Lung (tissue), 12 donors: ENCODE results near the gene ARHGAP45. TPM values are rescaled to one million over a fixed set of nuclear protein-coding genes. Genes with fewer than 3 reads are reported as not detected.

Source experiments
- ATAC-seq: fragments of 200-7000 bp; cut with Tn5 transposase; one replicate; pipeline ENCODE4 v1.9.1; 2020; ENCODE audit warnings: moderate number of reproducible peaks; ENCODE audit not compliant: insufficient read depth, low FRiP score
- DNase-seq, 3 donors: peaks; one replicate each; pipeline ENCODE4 v3.0.0-alpha.2; 2013 to 2017
- H3K27ac ChIP-seq, 2 donors: one replicate each; pipeline ENCODE4 v1.5.1; 2013; ENCODE audit warnings: mild to moderate bottlenecking in 2 of 2, moderate library complexity in 2 of 2, control low read depth in 1 of 2, inconsistent platforms in 1 of 2, low read depth in 1 of 2, low read length in 1 of 2
- H3K27me3 ChIP-seq, 3 donors: one replicate each; pipeline ENCODE4 v1.5.1; 2013; ENCODE audit warnings: low read length in 2 of 3; ENCODE audit not compliant: control insufficient read depth in 3 of 3, insufficient read depth in 3 of 3
- H3K36me3 ChIP-seq, 4 donors: one replicate each; pipeline ENCODE4 v1.5.1; 2013; ENCODE audit warnings: low read length in 4 of 4, mild to moderate bottlenecking in 1 of 4, moderate library complexity in 1 of 4; ENCODE audit not compliant: control insufficient read depth in 4 of 4, insufficient read depth in 4 of 4
- H3K4me1 ChIP-seq, 5 donors: one replicate each; pipeline ENCODE4 v1.5.1; 2013; ENCODE audit warnings: low read length in 5 of 5, mild to moderate bottlenecking in 2 of 5, moderate library complexity in 1 of 5; ENCODE audit not compliant: control insufficient read depth in 5 of 5, insufficient read depth in 5 of 5
- H3K4me3 ChIP-seq: one replicate; pipeline ENCODE4 v1.5.1; 2013; ENCODE audit warnings: mild to moderate bottlenecking, control low read depth, moderate library complexity
- H3K9ac ChIP-seq, 2 donors: one replicate each; pipeline ENCODE4 v1.5.1; 2013; ENCODE audit warnings: low read length in 2 of 2, control low read depth in 1 of 2; ENCODE audit not compliant: insufficient read depth in 1 of 2
- H3K9me3 ChIP-seq, 4 donors: one replicate each; pipeline ENCODE4 v1.5.1; 2013; ENCODE audit warnings: low read length in 3 of 4, mild to moderate bottlenecking in 1 of 4, moderate library complexity in 1 of 4; ENCODE audit not compliant: control insufficient read depth in 4 of 4, insufficient read depth in 3 of 4
- CTCF ChIP-seq: IDR thresholded peaks from 2 replicates; pipeline ENCODE4 v1.5.1; 2012; ENCODE audit warnings: mild to moderate bottlenecking; ENCODE audit errors: control extremely low read depth, extremely low read depth
- WGBS, 2 donors: extraction: QIAGEN DNeasy Blood & Tissue Kit; methylation state at CpG; one replicate each; pipeline ENCODE4 v1.1.7; 2013; 5-methylcytosine and 5-hydroxymethylcytosine counted together
- polyA plus RNA-seq, 2 donors: library from polyadenylated mRNA; stranded (reverse); fragments of 200-250 nt; gene quantifications; one replicate each; pipeline ENCODE4 v1.2.1, GENCODE V29; 2013
- total RNA-seq, 2 donors: library from RNA; depleted of rRNA in 1 of 2; stranded (reverse); fragments of >200 nt in 1 of 2; gene quantifications; one replicate each; pipeline ENCODE4 v1.2.1, GENCODE V29; 2014 to 2021
- donor health status: control.
- donor health status: control.
- donor health status: Bipolar disorder and iron deficiency.
- donor health status: healthy.
- donor health status: DM: yes; HTN: yes; CAD: no.

Gene ARHGAP45
- total and polyA plus RNA-seq, 4 donors: 23.8 to 117 (median 80.9) TPM

DNA sequence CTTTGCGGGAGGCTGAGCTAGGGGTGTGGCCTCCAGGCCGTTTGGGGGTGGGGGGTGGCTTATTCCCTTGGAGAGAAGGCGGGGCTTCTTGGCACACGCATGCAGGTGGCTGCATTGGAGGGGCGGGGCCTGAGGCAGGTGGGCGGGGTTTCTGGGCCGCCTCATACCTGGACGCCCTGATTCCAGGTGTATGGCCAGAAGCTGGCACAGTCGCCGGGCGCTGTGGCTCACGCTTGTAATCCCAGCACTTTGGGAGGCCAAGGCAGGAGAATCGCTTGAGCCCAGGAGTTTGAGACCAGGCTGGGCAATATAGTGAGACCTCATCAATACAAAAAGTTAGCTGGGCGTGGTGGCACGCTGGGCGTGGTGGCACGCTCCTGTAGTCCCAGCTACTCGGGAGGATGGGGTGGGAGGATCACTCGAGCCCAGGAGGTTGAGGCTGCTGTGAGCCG is 19.2 kb upstream of the ARHGAP45 start:
- no peak for TF ChIP-seq CTCF
- Histone ChIP-seq H3K27ac (no peak overlapping the region), H3K9me3 (no peaks in the 10 kb centered on the region), H3K9ac (no peak overlapping the region), H3K4me3 (no peak overlapping the region), H3K36me3 (peaks cover 0 to 10% (median 0%) of the 10 kb centered on the region in 4 donors), H3K4me1 (peaks cover 0 to 6% (median 0%) of the 10 kb centered on the region in 5 donors), H3K27me3 (no peaks in the 10 kb centered on the region)
- DNase-seq: no peak
- 92 to 96% methylated on average over 20 of the region's 20 CpGs for WGBS, 2 donors
- ATAC-seq: no peak

- Histone ChIP-seq H3K4me3 (no peak overlapping the region), H3K9me3 (no peaks in the 10 kb centered on the region), H3K9ac (no peak overlapping the region), H3K4me1 (no peaks in the 10 kb centered on the region), H3K36me3 (peaks cover 0 to 10% (median 0%) of the 10 kb centered on the region in 4 donors), H3K27ac (no peak overlapping the region), H3K27me3 (no peaks in the 10 kb centered on the region)
- 96 to 97% methylated on average over 16 to 17 of the region's 17 CpGs for WGBS, 2 donors
- DNase-seq (no peak), ATAC-seq (no peak)
- TF ChIP-seq CTCF: no peak
These were observed 17.9 kb upstream of the ARHGAP45 start for GRCh38 chr19:1049106-1049505.

DNA sequence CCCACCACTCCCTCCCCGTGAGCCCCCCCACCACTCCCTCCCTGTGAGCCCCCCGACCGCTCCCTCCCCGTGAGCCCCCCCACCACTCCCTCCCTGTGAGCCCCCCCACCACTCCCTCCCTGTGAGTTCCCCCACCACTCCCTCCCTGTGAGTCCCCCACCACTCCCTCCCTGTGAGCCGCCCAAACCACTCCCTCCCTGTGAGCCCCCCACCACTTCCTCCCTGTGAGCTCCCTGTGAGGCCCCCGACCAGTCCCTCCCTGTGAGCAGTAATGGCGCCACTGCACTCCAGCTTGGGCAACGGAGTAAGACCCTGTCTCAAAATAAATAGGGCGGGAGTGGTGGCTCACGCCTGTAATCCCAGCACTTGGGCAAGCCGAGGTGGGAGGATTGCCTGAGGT is 17.2 kb upstream of the ARHGAP45 start:
- no peak overlapping the region for H3K9ac ChIP-seq
- H3K9me3 ChIP-seq: no peaks in the 10 kb centered on the region
- no peak for TF ChIP-seq CTCF
- H3K4me3 ChIP-seq: no peak overlapping the region
- no peak overlapping the region for H3K27ac ChIP-seq
- H3K27me3 ChIP-seq: no peaks in the 10 kb centered on the region
- no peak for DNase-seq
- 51 to 76% methylated on average over 7 to 11 of the region's 11 CpGs for WGBS, 2 donors
- no peaks in the 10 kb centered on the region for H3K4me1 ChIP-seq
- ATAC-seq: no peak
- H3K36me3 ChIP-seq: peaks cover 0 to 10% (median 0%) of the 10 kb centered on the region in 4 donors
